HEK293 (cell line): ENCODE results near the gene RNF166.

Source experiments
- CTCF ChIP-seq: fragments of 450-650 bp; formaldehyde crosslinking; IDR thresholded peaks from 2 replicates; pipeline ENCODE4 v1.5.1; 2016; ENCODE audit warnings: missing biosample characterization, missing genetic modification characterization
- HOXA7 ChIP-seq: sonication (generic); formaldehyde crosslinking; IDR thresholded peaks from 2 replicates; pipeline ENCODE4 v1.8.1; 2022; ENCODE audit warnings: missing genetic modification reagents, borderline replicate concordance
- OSR2 ChIP-seq: fragments of 450-650 bp; formaldehyde crosslinking; IDR thresholded peaks from 2 replicates; pipeline ENCODE4 v1.5.1; 2016; ENCODE audit warnings: missing biosample characterization, missing genetic modification characterization
- TCF7L2 ChIP-seq: IDR thresholded peaks from 2 replicates; pipeline ENCODE4 v1.6.1; 2011; ENCODE audit warnings: low read depth, mild to moderate bottlenecking, inconsistent platforms, low read length, moderate library complexity, borderline replicate concordance
- YY1 ChIP-seq: fragments of 450-650 bp; formaldehyde crosslinking; IDR thresholded peaks from 2 replicates; pipeline ENCODE4 v1.5.1; 2018; ENCODE audit warnings: missing biosample characterization, missing genetic modification characterization
- ZNF146 ChIP-seq: fragments of 450-650 bp; formaldehyde crosslinking; IDR thresholded peaks from 2 replicates; pipeline ENCODE4 v1.5.1; 2016; ENCODE audit warnings: missing biosample characterization, missing genetic modification characterization
- ZNF398 ChIP-seq: fragments of 450-650 bp; formaldehyde crosslinking; IDR thresholded peaks from 2 replicates; pipeline ENCODE4 v1.5.1; 2017; ENCODE audit warnings: missing biosample characterization, missing genetic modification characterization
- ZNF449 ChIP-seq: fragments of 450-650 bp; formaldehyde crosslinking; IDR thresholded peaks from 2 replicates; pipeline ENCODE4 v1.5.1; 2017; ENCODE audit warnings: missing biosample characterization, mild to moderate bottlenecking, missing genetic modification characterization, moderate library complexity
- ZNF792 ChIP-seq: fragments of 450-650 bp; formaldehyde crosslinking; IDR thresholded peaks from 2 replicates; pipeline ENCODE4 v1.5.1; 2016; ENCODE audit warnings: missing biosample characterization, missing genetic modification characterization
- ZSCAN5A ChIP-seq: fragments of 450-650 bp; formaldehyde crosslinking; IDR thresholded peaks from 2 replicates; pipeline ENCODE4 v1.5.1; 2016; ENCODE audit warnings: missing biosample characterization, missing genetic modification characterization

- no peak for TF ChIP-seq HOXA7 (CRISPR knock-in tag)
- no peak for TF ChIP-seq ZNF146
- TF ChIP-seq TCF7L2 = no peak
- TF ChIP-seq CTCF (tag by site-specific recombination) = no peak
- TF ChIP-seq ZNF398 = no peak
- no peak for TF ChIP-seq ZNF792 (tag by site-specific recombination)
- TF ChIP-seq OSR2 (tag by site-specific recombination) = no peak
- no peak for TF ChIP-seq ZNF449 (tag by site-specific recombination)
- no peak for TF ChIP-seq YY1 (tag by site-specific recombination)
- no peak for TF ChIP-seq ZSCAN5A
Measured at GRCh38 chr16:88734361-88734728, 28.1 kb upstream of the RNF166 start.
